Breast epithelium (tissue), 4 donors: ENCODE measurements around the gene TMEM150B. TPM values are rescaled to one million over a fixed set of nuclear protein-coding genes. Genes with fewer than 3 reads are reported as not detected.

Experiments
- DNase-seq, 2 donors: peaks; one replicate each; pipeline ENCODE4 v3.0.0-alpha.2; 2019; ENCODE audit warnings: low spot score in 2 of 2
- H3K27ac ChIP-seq, 2 donors: fragments of 200-600 bp; sonication (generic) in 1 of 2; one replicate each; pipeline ENCODE4 v1.5.1; 2016 to 2019; ENCODE audit warnings: mild to moderate bottlenecking in 1 of 2
- H3K27me3 ChIP-seq, 2 donors: fragments of 200-600 bp; sonication (generic) in 1 of 2; one replicate each; pipeline versions ENCODE4 v1.5.1 to v1.6.0; 2017 to 2019; ENCODE audit warnings: control low read depth in 1 of 2, mild to moderate bottlenecking in 1 of 2
- H3K36me3 ChIP-seq: fragments of 200-600 bp; one replicate; pipeline ENCODE4 v1.5.1; 2019
- H3K4me1 ChIP-seq, 2 donors: fragments of 200-600 bp; sonication (generic); one replicate each; pipeline ENCODE4 v1.5.1; 2016 to 2019; ENCODE audit warnings: control low read depth in 1 of 2
- H3K4me3 ChIP-seq, 3 donors: fragments of 200-600 bp; sonication (generic); 1 replicate in 2 of 3; 2 replicates in 1 of 3; pipeline ENCODE4 v1.5.1; 2016 to 2019; ENCODE audit warnings: mild to moderate bottlenecking in 3 of 3, moderate library complexity in 2 of 3
- H3K9me3 ChIP-seq, 2 donors: fragments of 200-600 bp; sonication (generic) in 1 of 2; one replicate each; pipeline ENCODE4 v1.5.1; 2016 to 2019; ENCODE audit warnings: control low read depth in 1 of 2
- CTCF ChIP-seq, 3 donors: fragments of 450-650 bp; IDR thresholded peaks; one replicate each; pipeline ENCODE4 v1.5.1; 2016 to 2017; ENCODE audit warnings: antibody characterized with exemption in 3 of 3, mild to moderate bottlenecking in 3 of 3, moderate library complexity in 3 of 3
- POLR2A ChIP-seq: fragments of 450-650 bp; IDR thresholded peaks from one replicate; pipeline ENCODE4 v1.6.1; 2016; ENCODE audit warnings: antibody characterized with exemption, mild to moderate bottlenecking, moderate library complexity
- POLR2AphosphoS5 ChIP-seq, 3 donors: sonication (generic); formaldehyde crosslinking; IDR thresholded peaks; one replicate each; pipeline ENCODE4 v1.6.1; 2017; ENCODE audit warnings: antibody characterized with exemption in 3 of 3
- intact Hi-C: fragments of 100-400 bp; cut with DNase I; formaldehyde crosslinking; loops from one replicate; pipeline ENCODE4 v1.15.1; 2023; ENCODE audit warnings: low total_unique reads
- total RNA-seq, 3 donors: library from RNA; depleted of rRNA; stranded (reverse); fragments of >200 nt; gene quantifications; one replicate each; pipeline ENCODE4 v1.1.0, GENCODE V29; 2016

Gene TMEM150B
- total RNA-seq, 3 donors from 2014 or later, result 1.6 to 11.8 (median 3.1) TPM

GRCh38 chr19:55370305-55370988 lies 45.3 kb upstream of the TMEM150B start, which contains the start of gene IL11:
Gene IL11, minus strand, starts transcription at chr19:55370463. Its CDS starts 153 bp downstream, at chr19:55370310.
- TF ChIP-seq POLR2A, result no peak
- TF ChIP-seq POLR2AphosphoS5 (IDR thresholded peaks at IDR 0.05), result no peak
- no peak for TF ChIP-seq CTCF (IDR thresholded peaks at IDR 0.05)
- H3K27me3 ChIP-seq, result peaks cover 16 to 62% of the 10 kb centered on the region in 2 donors
- no peaks in the 10 kb centered on the region for H3K36me3 ChIP-seq
- intact Hi-C loops, result no loop called here
- H3K4me1 ChIP-seq, result peaks cover 4 to 6% of the 10 kb centered on the region in 2 donors
- H3K9me3 ChIP-seq, result no peaks in the 10 kb centered on the region
- no peak for DNase-seq
- H3K27ac ChIP-seq, result peak within 1 kb of the TSS in 1 of 2 donors; percentile 2
- peak within 1 kb of the TSS; percentile 9 to 64 (median 45) for H3K4me3 ChIP-seq

GRCh38 chr19:55369653-55370304 lies 44.6 kb upstream of the TMEM150B start:
- TF ChIP-seq POLR2AphosphoS5 (IDR thresholded peaks at IDR 0.05), result no peak
- no peak for TF ChIP-seq POLR2A
- peak overlapping the region; percentile 9 to 64 (median 45) for H3K4me3 ChIP-seq
- peaks cover 4 to 6% of the 10 kb centered on the region in 2 donors for H3K4me1 ChIP-seq
- intact Hi-C loops, result no loop called here
- H3K27me3 ChIP-seq, result peaks cover 16 to 62% of the 10 kb centered on the region in 2 donors
- peak overlapping the region in 1 of 2 donors; percentile 2 for H3K27ac ChIP-seq
- H3K36me3 ChIP-seq, result no peaks in the 10 kb centered on the region
- no peaks in the 10 kb centered on the region for H3K9me3 ChIP-seq
- DNase-seq, result no peak

- DNase-seq, result no peak
- Histone ChIP-seq H3K36me3 (no peaks in the 10 kb centered on the region), H3K27ac (peak overlapping the region in 1 of 2 donors; percentile 2), H3K27me3 (peaks cover 16 to 59% of the 10 kb centered on the region in 2 donors), H3K4me3 (peak overlapping the region in 2 of 3 donors; percentile 45 to 64), H3K9me3 (no peaks in the 10 kb centered on the region), H3K4me1 (peaks cover 4 to 6% of the 10 kb centered on the region in 2 donors)
- TF ChIP-seq POLR2A (no peak), POLR2AphosphoS5 (IDR thresholded peaks at IDR 0.05) (no peak), CTCF (IDR thresholded peaks at IDR 0.05) (no peak)
- intact Hi-C loops, result no loop called here
Observed at GRCh38 chr19:55368701-55369563, 43.8 kb upstream of the TMEM150B start.

- H3K4me1 ChIP-seq, result peaks cover 4 to 6% of the 10 kb centered on the region in 2 donors
- no peaks in the 10 kb centered on the region for H3K36me3 ChIP-seq
- no peak for TF ChIP-seq POLR2A
- TF ChIP-seq POLR2AphosphoS5 (IDR thresholded peaks at IDR 0.05), result no peak
- no peak for TF ChIP-seq CTCF (IDR thresholded peaks at IDR 0.05)
- no peak for DNase-seq
- intact Hi-C loops, result no loop called here
- no peak overlapping the region for H3K27ac ChIP-seq
- H3K9me3 ChIP-seq, result no peaks in the 10 kb centered on the region
- H3K27me3 ChIP-seq, result peaks cover 16 to 51% of the 10 kb centered on the region in 2 donors
- H3K4me3 ChIP-seq, result no peak overlapping the region
Observed at GRCh38 chr19:55368106-55368505, 43.0 kb upstream of the TMEM150B start.

GRCh38 chr19:55366790-55367189 lies 41.6 kb upstream of the TMEM150B start:
- Histone ChIP-seq H3K4me1 (peaks cover 4 to 6% of the 10 kb centered on the region in 2 donors), H3K9me3 (no peaks in the 10 kb centered on the region), H3K27ac (no peak overlapping the region), H3K27me3 (peaks cover 16 to 38% of the 10 kb centered on the region in 2 donors), H3K4me3 (no peak overlapping the region), H3K36me3 (no peaks in the 10 kb centered on the region)
- intact Hi-C loops, result no loop called here
- no peak for DNase-seq
- TF ChIP-seq CTCF (IDR thresholded peaks at IDR 0.05) (no peak), POLR2AphosphoS5 (IDR thresholded peaks at IDR 0.05) (no peak), POLR2A (no peak)
